GM12892 (cell line): ENCODE measurements around the gene GDPD5.

Experiments
- DNase-seq: peaks from one replicate; pipeline ENCODE4 v3.0.0; 2011; ENCODE audit not compliant: insufficient read length
- FAIRE-seq: peaks from 2 replicates; lab custom pipeline; 2011; peaks lifted over from hg19 to GRCh38; lab: Jason Lieb, UNC
- POLR2A ChIP-seq: IDR thresholded peaks from 2 replicates; pipeline ENCODE4 v1.6.1; 2011; ENCODE audit warnings: low read depth, low read length, control low read depth
- POLR2AphosphoS5 ChIP-seq: IDR thresholded peaks from 2 replicates; pipeline ENCODE4 v1.6.1; 2011; ENCODE audit warnings: low read depth, low read length, control low read depth
- TAF1 ChIP-seq: IDR thresholded peaks from 2 replicates; pipeline ENCODE4 v1.6.1; 2011; ENCODE audit warnings: low read depth, mild to moderate bottlenecking, control low read depth, low read length, borderline replicate concordance

The GDPD5 gene

DNA sequence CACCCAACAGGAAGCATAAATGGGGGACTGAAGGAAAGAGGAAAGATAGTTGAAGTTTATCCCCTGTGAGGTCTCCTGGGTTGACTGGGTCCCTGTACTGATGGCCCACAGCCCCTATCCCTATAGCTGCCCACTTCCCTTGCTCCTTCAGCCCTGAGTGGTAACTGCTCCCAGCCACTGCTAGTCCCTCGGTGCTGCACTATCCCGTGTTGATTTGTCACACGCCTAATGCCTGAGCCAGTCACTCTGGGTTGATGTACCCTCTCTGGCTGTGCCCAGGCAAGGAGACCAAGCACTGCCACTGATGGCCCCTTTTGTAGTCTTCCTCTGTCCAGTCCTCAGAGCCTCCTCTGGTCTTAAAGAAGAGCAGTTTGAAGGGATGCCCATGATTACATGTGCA is 9.6 kb downstream of the GDPD5 start:
- DNase-seq (no peak), FAIRE-seq (no peak)

DNA sequence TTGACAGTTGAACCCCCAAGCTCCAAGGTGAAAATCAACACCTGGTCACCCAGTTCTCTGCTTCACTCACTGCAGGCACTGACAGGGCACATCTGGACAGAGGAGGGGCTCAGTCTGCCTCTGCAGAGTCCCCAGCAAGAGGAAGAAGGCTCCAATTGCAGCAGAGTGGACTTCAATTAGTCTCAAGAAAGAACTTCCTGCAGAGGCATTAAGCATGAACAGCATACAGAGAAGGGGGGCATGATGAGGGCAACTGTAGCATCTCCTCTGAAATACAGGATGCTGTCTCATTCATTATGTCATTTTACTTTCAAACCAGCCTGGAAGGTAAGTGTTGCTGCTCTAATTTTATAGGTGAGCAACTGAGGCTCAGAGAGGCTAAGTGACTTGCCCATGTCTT is 11.1 kb downstream of the GDPD5 start:
- TF ChIP-seq TAF1 = no peak
- no peak for TF ChIP-seq POLR2AphosphoS5
- no peak for TF ChIP-seq POLR2A
- FAIRE-seq (no peak), DNase-seq (no peak)

More for the DNA sequence above, 9.6 kb downstream of the GDPD5 start:
- no peak for TF ChIP-seq POLR2A

DNA sequence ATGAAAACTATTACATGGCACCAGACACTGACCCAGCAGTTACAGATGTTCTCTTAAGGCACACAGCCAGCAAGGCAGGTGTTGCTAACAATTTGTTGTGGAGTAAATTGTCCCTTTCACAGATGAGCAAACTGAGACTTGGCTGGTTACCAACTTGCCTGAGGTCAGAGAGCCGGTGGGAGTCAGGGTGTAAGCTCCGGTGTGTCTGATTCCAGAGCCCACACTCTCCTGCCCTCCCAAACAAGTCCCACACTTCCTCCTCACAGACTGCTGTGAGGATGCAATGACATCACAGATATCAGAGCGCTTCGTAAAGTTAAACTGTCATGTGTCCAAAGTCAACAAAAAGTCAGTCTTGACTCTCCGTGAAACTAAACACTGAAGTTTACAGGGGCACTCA is 12.5 kb downstream of the GDPD5 start:
- no peak for DNase-seq
- TF ChIP-seq POLR2A = no peak
- no peak for TF ChIP-seq TAF1
- TF ChIP-seq POLR2AphosphoS5 = no peak
- FAIRE-seq = no peak

DNA sequence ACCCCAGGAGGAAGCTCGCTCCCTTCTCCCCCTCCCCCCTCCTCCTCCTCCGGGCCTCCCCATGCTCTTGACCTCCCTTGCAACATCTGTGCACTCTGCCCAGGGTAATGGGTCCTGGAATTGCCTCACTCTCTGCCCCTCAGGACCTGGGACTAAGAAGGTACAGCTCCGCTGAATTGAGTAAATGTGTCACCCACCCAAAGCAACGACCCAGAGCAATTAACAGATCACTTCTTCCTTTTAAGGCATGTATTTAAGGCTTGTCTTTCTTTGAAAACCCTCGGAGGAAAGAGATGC is 15.1 kb downstream of the GDPD5 start:
- no peak for FAIRE-seq

DNA sequence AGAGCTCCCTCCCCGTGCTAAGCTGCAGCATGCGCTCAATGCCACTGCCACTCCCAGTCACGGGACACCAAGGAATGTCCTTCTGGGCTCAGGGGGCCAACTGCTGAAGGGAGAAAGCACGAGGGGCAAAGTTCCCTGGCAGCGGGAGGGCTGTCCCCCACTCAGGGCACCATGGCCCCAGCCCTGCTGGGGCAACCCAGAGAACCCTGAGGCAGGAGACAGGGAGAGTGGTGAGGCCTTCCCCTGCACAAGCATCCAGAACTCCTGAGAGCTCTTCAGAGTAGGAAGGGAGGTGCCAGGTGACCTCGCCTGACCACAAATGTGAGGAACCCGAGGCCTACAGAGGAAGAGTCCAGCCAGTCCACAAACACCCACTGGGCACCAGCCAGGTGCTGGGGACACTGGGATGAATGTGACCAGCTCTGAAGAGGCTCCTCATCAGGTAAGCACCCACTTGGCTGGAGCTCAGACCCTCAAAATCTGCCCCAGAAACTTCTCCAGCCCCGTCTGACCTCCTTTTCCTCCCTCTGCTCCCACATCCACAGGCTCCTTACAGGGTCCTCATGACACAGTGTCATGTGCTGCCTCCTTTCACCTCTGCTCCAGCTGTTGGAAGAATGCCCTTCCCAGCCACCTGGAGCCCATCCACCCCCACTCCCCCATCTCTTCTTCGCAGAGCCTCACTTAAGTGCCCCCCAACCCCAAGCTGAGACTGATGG is 15.6 kb downstream of the GDPD5 start:
- DNase-seq (no peak), FAIRE-seq (no peak)
- no peak for TF ChIP-seq POLR2A
- no peak for TF ChIP-seq POLR2AphosphoS5
- no peak for TF ChIP-seq TAF1

More for the DNA sequence above, 15.1 kb downstream of the GDPD5 start:
- no peak for DNase-seq
- TF ChIP-seq POLR2AphosphoS5 = no peak
- no peak for TF ChIP-seq POLR2A
- no peak for TF ChIP-seq TAF1

DNA sequence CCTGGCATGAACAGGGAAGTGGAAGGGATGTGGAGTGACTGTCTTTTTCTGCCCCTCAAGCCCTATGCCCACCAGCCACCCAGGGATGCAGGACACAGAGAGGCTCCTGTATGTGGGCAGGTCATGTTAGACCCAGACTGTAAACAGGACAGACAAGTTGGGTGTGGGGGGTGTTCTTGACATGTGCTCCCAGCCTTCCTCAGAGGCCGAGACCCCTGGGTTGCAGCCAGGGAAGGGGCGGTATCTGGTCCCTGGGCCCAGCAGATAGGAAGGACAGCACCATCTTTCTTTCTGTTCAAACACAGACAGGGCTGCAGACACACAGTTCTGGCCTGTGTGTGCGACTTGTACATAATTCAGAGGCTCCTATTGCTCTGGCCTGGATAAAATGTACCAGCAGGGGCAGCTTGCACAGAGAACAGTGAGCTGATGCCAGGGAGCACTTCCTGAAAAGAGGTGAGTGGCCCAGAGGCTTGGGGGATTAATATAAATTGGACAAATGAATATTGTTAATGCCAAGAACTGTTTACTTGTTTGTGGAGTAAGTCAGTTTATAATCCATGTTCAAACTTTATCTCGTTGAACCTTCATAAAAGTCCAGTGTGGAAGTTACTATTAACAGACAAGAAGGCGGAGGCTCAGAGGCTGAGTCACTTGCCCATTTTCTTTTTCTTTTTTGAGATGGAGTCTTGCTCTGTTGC is 16.6 kb downstream of the GDPD5 start:
- DNase-seq = no peak
- FAIRE-seq = no peak

DNA sequence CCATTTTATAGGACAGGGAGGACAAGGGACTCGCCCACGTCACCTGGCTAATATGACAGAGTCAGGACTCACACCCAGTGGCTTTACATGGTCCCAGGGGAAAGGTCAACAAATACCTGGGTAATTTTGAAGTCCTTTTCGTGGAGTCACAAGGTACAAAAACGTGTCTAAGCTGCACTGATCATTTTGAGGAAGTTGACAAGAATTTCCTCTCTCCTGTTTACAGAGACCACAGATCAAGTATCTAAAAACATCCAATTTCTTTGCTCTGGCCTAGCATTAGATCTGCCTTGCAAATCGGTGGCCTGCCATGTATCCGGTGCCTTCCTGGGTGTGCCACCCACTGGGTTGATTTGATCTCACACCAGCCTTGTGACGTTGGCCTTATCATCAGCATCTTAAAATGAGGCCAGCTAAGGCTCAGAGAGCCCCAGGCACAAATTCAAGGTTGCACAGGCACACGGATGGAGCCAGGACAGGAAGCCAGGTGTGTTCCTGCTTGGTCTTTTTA is 17.6 kb downstream of the GDPD5 start:
- DNase-seq (no peak), FAIRE-seq (peak; percentile 85)
- TF ChIP-seq TAF1 (no peak), POLR2A (no peak), POLR2AphosphoS5 (no peak)

More for the DNA sequence above, 16.6 kb downstream of the GDPD5 start:
- TF ChIP-seq TAF1 (no peak), POLR2AphosphoS5 (no peak), POLR2A (no peak)

DNA sequence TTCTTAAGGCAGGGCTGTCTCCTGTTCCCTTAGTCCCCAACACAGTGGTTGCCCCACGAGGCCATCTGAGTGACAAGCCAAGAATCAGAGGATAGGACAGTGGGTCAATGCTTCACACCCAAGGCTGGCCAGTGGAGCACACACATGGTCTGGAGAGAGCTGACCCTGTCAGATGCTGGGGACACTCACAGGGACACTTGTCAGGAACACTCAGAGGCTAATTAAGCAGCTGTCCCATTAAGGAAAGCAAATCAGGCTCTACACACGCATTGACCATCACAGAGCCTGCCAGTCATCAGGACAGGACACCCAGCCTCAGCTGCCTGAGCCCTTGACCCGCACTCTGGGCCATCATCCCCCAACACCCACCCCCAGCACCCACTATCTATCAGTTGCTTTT is 18.2 kb downstream of the GDPD5 start:
- DNase-seq = no peak
- no peak for TF ChIP-seq POLR2A
- no peak for TF ChIP-seq TAF1
- TF ChIP-seq POLR2AphosphoS5 = no peak
- FAIRE-seq = peak; percentile 44

DNA sequence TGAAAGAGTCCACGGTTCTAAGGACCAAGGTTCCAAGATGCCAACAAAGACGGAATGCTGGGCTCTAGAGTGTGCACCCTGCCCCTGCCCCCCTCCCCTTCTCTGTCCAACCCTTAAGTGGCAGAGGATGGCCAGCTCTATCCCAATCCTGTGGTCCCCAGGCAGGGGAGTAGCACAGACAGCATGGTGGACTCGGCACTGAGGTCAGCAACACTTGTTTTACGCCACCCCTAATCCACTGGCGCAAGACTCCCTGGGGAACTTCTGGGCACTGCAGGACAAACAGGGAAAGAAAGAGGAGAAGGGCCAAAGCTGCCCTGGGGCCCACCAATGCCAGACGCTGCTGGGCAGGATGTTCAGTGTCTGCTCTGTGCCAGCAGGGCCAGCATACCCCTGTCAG is 18.9 kb downstream of the GDPD5 start:
- DNase-seq = no peak
- no peak for FAIRE-seq
- no peak for TF ChIP-seq TAF1
- no peak for TF ChIP-seq POLR2AphosphoS5
- no peak for TF ChIP-seq POLR2A

DNA sequence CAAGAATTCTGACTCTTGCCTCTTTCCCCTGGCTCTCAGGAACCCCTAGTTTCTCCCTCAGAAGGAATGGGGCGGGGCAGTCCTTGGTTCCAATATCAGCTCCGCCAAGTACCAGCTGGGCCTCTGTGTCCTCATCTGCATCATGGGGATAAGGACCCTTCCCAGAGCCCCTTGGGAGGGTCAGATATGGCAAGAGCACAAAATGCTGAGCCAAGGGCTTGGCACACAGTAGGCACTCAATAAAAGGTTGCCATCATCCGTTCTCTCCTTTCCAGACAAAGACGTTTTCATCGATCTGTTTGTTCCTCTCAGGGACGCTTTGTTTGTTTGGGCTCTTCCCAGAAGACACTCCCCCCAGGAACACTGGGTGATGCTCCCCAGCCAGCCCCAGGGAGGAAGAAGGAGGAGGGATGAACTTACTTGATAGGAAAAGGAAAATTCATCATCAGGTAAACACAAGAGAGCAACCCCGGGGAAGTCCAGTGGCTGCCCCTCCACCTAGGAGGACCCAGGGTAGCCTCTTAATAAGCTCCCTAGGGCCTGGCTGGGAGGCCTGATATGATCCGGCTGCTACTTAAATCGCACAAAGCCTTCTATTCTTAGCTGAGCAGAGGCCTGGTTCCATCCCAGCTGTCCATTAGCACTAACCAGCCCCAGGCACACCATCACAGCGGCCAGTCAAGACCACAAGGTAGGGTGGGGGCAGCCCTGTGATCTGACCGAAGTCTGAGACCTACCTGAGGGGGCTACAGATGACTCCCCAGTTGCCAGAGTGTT is 19.6 kb downstream of the GDPD5 start:
- no peak for DNase-seq
- FAIRE-seq = no peak
- TF ChIP-seq POLR2A (no peak), TAF1 (no peak), POLR2AphosphoS5 (no peak)

DNA sequence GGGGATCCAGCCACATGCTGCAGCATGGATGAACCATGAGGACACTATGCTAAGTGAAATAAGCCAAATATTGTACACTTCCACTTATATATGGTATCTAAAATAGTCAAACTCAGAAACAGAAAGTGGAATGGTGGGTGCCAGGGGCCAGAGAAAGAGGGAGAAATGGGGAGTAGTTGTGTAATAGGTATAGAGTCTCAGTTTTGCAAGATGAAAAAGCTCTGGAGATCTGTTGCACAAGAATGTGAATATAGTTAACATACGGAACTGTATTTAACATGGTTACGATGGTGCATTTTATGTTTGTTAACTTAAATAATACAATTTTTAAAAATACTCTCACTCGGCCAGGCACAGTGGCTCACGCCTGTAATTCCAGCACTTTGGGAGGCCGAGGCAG is 21.2 kb downstream of the GDPD5 start:
- TF ChIP-seq TAF1 (no peak), POLR2AphosphoS5 (no peak), POLR2A (no peak)
- FAIRE-seq (no peak), DNase-seq (no peak)

DNA sequence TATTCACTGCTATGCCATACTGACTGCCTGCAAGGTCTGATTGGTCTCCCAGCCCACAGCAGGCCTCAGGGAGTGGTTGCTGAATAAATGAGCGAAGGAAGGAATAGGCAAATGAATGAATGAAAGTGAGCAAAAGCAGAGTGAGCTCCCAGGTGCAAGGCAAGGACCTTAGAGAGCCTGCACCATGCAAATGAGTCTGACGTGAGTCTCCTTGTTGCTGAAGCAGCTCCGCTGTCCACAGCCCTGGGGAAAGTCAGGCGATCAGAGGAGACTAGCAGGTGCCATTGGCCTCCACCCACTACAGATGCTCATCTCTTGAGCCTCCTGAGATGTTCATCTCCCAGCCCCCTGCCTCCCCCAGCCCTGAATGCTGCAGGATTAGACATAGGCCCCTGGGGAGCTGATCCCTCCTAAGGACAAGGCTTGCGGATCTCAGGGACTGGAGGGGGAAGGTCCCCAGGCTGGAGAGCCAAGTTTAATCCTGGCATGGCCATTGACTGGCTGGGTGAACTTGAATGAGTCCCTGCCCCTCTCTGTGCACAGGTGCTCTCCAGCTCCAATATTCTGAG is 22.1 kb downstream of the GDPD5 start:
- DNase-seq (peak; percentile 70), FAIRE-seq (peak; percentile 81)
- TF ChIP-seq POLR2AphosphoS5 (no peak), TAF1 (no peak), POLR2A (no peak)
